ENCODE data around the gene SPON2. TPM values are rescaled to one million over a fixed set of nuclear protein-coding genes. Genes with fewer than 3 reads are reported as not detected.

SPON2 gene
- total RNA-seq, 1 experiment from 2014 or later: 3.1 TPM

- TF ChIP-seq CTCF (IDR thresholded peaks at IDR 0.05; ENCODE audit: insufficient read depth in 1 of 2, low read depth in 1 of 2, low read length in 1 of 2, severe bottlenecking in 1 of 2, unreplicated experiment in 1 of 2): no peak
- BruUV-seq (replicated peaks): no TSS peak
Observed at GRCh38 chr4:1187182-1187581, 14.8 kb upstream of the SPON2 start.

GRCh38 chr4:1183985-1184773 lies 11.8 kb upstream of the SPON2 start:
- no peaks in the 10 kb centered on the region for H3K4me1 Mint-ChIP-seq (ENCODE audit: low read depth, unreplicated experiment)
- POLR2A ChIA-PET: no interaction called here
- no peaks in the 10 kb centered on the region for H3K4me1 ChIP-seq
- BruUV-seq (replicated peaks): no TSS peak
- no peak for TF ChIP-seq CTCF (IDR thresholded peaks at IDR 0.05; ENCODE audit: insufficient read depth in 1 of 2, low read depth in 1 of 2, low read length in 1 of 2, severe bottlenecking in 1 of 2, unreplicated experiment in 1 of 2)
- no peaks in the 10 kb centered on the region for H3K36me3 ChIP-seq (ENCODE audit: control insufficient read depth, insufficient read depth, low read length)
- H3K4me3 Mint-ChIP-seq (ENCODE audit: unreplicated experiment): no peak overlapping the region
- no peak overlapping the region for H3K4me3 ChIP-seq (ENCODE audit: low read depth, low read length)
- peaks cover 19% of the 10 kb centered on the region for H3K9me3 Mint-ChIP-seq (ENCODE audit: unreplicated experiment)
- H3K27ac Mint-ChIP-seq (ENCODE audit: unreplicated experiment): no peak overlapping the region
- H3K27me3 ChIP-seq (replicated peaks; ENCODE audit: control insufficient read depth, insufficient read depth, low read length): no peaks in the 10 kb centered on the region
- CTCF ChIA-PET: interaction anchor here (0.7 kb wide), 1 partner anchor 16 kb away, joined by 4 read pairs; no protein-coding TSS in a partner anchor
- H3K36me3 Mint-ChIP-seq (ENCODE audit: insufficient read depth, unreplicated experiment): no peaks in the 10 kb centered on the region
- intact Hi-C loops (cut with micrococcal nuclease; ENCODE audit: unreplicated experiment): no loop called here
- DNase-seq: no peak
- H3K27me3 Mint-ChIP-seq (ENCODE audit: insufficient read depth, unreplicated experiment): peaks cover 18% of the 10 kb centered on the region
- H3K9me3 ChIP-seq: peaks cover 4% of the 10 kb centered on the region; the same call in 1 of the 2 replicates

More at GRCh38 chr4:1187182-1187581, 14.8 kb upstream of the SPON2 start:
- Histone ChIP-seq H3K9me3 (no peaks in the 10 kb centered on the region), H3K36me3 (ENCODE audit: control insufficient read depth, insufficient read depth, low read length) (no peaks in the 10 kb centered on the region), H3K4me3 (ENCODE audit: low read depth, low read length) (no peak overlapping the region), H3K27me3 (replicated peaks; ENCODE audit: control insufficient read depth, insufficient read depth, low read length) (no peaks in the 10 kb centered on the region), H3K4me1 (no peaks in the 10 kb centered on the region)
- no peaks in the 10 kb centered on the region for H3K36me3 Mint-ChIP-seq (ENCODE audit: insufficient read depth, unreplicated experiment)
- intact Hi-C loops (cut with micrococcal nuclease; ENCODE audit: unreplicated experiment): no loop called here
- H3K4me1 Mint-ChIP-seq (ENCODE audit: low read depth, unreplicated experiment): no peaks in the 10 kb centered on the region
- no peak for DNase-seq
- H3K27ac Mint-ChIP-seq (ENCODE audit: unreplicated experiment): no peak overlapping the region
- POLR2A ChIA-PET: no interaction called here
- H3K9me3 Mint-ChIP-seq (ENCODE audit: unreplicated experiment): no peaks in the 10 kb centered on the region
- CTCF ChIA-PET: no interaction called here
- peaks cover 12% of the 10 kb centered on the region for H3K27me3 Mint-ChIP-seq (ENCODE audit: insufficient read depth, unreplicated experiment)
- H3K4me3 Mint-ChIP-seq (ENCODE audit: unreplicated experiment): no peak overlapping the region

- ChIA-PET POLR2A (no interaction called here), CTCF (interaction anchor here (0.6 kb wide), 1 partner anchor 13 kb away, joined by 3 read pairs; no protein-coding TSS in a partner anchor)
- no peak overlapping the region for H3K4me3 ChIP-seq (ENCODE audit: low read depth, low read length)
- peaks cover 4% of the 10 kb centered on the region; the same call in 1 of the 2 replicates for H3K9me3 ChIP-seq
- no peaks in the 10 kb centered on the region for H3K27me3 ChIP-seq (replicated peaks; ENCODE audit: control insufficient read depth, insufficient read depth, low read length)
- BruUV-seq (replicated peaks): no TSS peak
- H3K27ac Mint-ChIP-seq (ENCODE audit: unreplicated experiment): no peak overlapping the region
- H3K4me1 Mint-ChIP-seq (ENCODE audit: low read depth, unreplicated experiment): no peaks in the 10 kb centered on the region
- peaks cover 12% of the 10 kb centered on the region for H3K27me3 Mint-ChIP-seq (ENCODE audit: insufficient read depth, unreplicated experiment)
- no peaks in the 10 kb centered on the region for H3K4me1 ChIP-seq
- no peaks in the 10 kb centered on the region for H3K36me3 ChIP-seq (ENCODE audit: control insufficient read depth, insufficient read depth, low read length)
- TF ChIP-seq CTCF (IDR thresholded peaks at IDR 0.05; ENCODE audit: insufficient read depth in 1 of 2, low read depth in 1 of 2, low read length in 1 of 2, severe bottlenecking in 1 of 2, unreplicated experiment in 1 of 2): no peak
- no peaks in the 10 kb centered on the region for H3K36me3 Mint-ChIP-seq (ENCODE audit: insufficient read depth, unreplicated experiment)
- DNase-seq: no peak
- peaks cover 19% of the 10 kb centered on the region for H3K9me3 Mint-ChIP-seq (ENCODE audit: unreplicated experiment)
- intact Hi-C loops (cut with micrococcal nuclease; ENCODE audit: unreplicated experiment): no loop called here
- no peak overlapping the region for H3K4me3 Mint-ChIP-seq (ENCODE audit: unreplicated experiment)
Observed at GRCh38 chr4:1182313-1182712, 9.9 kb upstream of the SPON2 start.
